ENCODE measurements around the gene SOAT1. TPM values are rescaled to one million over a fixed set of nuclear protein-coding genes. Genes with fewer than 3 reads are reported as not detected.

SOAT1 gene
- total and polyA plus RNA-seq, 2 of the 8 experiments (the other 6 are each of a cell fraction or from before 2014, with no cell fraction given): 2.7 to 4.7 TPM

DNA sequence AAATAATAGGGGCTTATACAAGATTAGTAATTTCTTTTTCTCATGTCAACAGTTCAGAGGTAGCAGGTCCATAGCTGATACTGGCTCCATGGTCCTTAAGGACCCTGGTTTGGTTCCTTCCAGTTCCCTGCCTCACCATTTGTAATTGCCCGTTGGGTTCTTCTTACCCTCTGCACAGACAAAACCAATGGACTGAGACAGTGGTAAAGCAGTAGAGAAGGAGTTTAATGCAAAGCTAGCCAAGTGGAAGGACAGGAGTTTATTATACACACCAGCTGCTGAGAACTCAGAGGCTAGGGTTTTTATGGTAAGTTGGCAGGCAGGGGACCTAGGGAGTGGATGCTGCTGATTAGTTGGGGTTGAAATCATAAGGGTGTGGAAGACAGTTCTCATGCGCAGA lies 36.3 kb downstream of the SOAT1 start:
- Histone ChIP-seq H3K27ac (ENCODE audit: low read depth, low read length) (no peak overlapping the region), H2BK120ac (replicated peaks; ENCODE audit: low read depth, low read length) (no peak overlapping the region), H3K36me3 (ENCODE audit: control insufficient read depth in 2 of 4, insufficient read depth in 4 of 4, low read length in 3 of 4) (no peaks in the 10 kb centered on the region), H3K4me2 (ENCODE audit: insufficient read depth in 1 of 2, low read depth in 2 of 2, low read length in 2 of 2) (no peak overlapping the region), H3K4ac (replicated peaks; ENCODE audit: insufficient read length, low read depth, low read length) (no peak overlapping the region), H3K9ac (replicated peaks in 1 of 4; ENCODE audit: extremely low read depth in 1 of 4, low read depth in 3 of 4, low read length in 3 of 4) (no peak overlapping the region), H4K8ac (ENCODE audit: extremely low read depth, insufficient read depth, low read length) (no peak overlapping the region), H3K4me1 (replicated peaks in 1 of 4; ENCODE audit: control insufficient read depth in 3 of 4, insufficient read depth in 4 of 4, low read length in 3 of 4) (no peaks in the 10 kb centered on the region), H3K4me3 (ENCODE audit: extremely low read depth in 1 of 4, insufficient read depth in 2 of 4, low read depth in 3 of 4, low read length in 4 of 4) (no peak overlapping the region), H2BK15ac (ENCODE audit: low read length) (no peak overlapping the region), H3K18ac (ENCODE audit: extremely low read depth, low read length) (no peak overlapping the region), H4K5ac (ENCODE audit: insufficient read length, low read depth, low read length) (no peak overlapping the region), H3K27me3 (replicated peaks in 1 of 4; ENCODE audit: control insufficient read depth in 3 of 4, extremely low read depth in 1 of 4, insufficient read depth in 3 of 4, low read length in 3 of 4) (no peaks in the 10 kb centered on the region), H2AFZ (ENCODE audit: low read length) (no peak overlapping the region), H4K91ac (replicated peaks; ENCODE audit: insufficient read length, low read length) (no peak overlapping the region), H2AK5ac (ENCODE audit: low read depth, low read length) (no peak overlapping the region), H2BK5ac (ENCODE audit: low read depth, low read length) (no peak overlapping the region), H4K20me1 (replicated peaks in 1 of 2; ENCODE audit: control insufficient read depth in 1 of 2, insufficient read depth in 2 of 2, low read length in 2 of 2) (no peaks in the 10 kb centered on the region), H2BK12ac (ENCODE audit: low read depth, low read length) (no peak overlapping the region), H3K79me1 (ENCODE audit: low read depth, low read length) (no peaks in the 10 kb centered on the region), H2BK20ac (ENCODE audit: low read length) (no peak overlapping the region), H3K23ac (ENCODE audit: insufficient read length) (no peak overlapping the region), H3K79me2 (ENCODE audit: control insufficient read depth in 1 of 2, insufficient read depth in 2 of 2, low read length in 2 of 2) (no peaks in the 10 kb centered on the region), H3K56ac (replicated peaks; ENCODE audit: insufficient read length, low read depth, low read length) (no peak overlapping the region), H3K9me3 (ENCODE audit: insufficient read depth in 2 of 2, low read depth in 1 of 2, low read length in 1 of 2) (no peaks in the 10 kb centered on the region), H3K14ac (ENCODE audit: insufficient read length) (no peak overlapping the region), H3K23me2 (ENCODE audit: low read depth, low read length) (no peaks in the 10 kb centered on the region)
- no peak for DNase-seq (ENCODE audit: low read depth in 1 of 2, low spot score in 2 of 2)
- no peak for TF ChIP-seq RXRA (IDR thresholded peaks at IDR 0.05; ENCODE audit: insufficient read depth, low read depth, low read length)
- TF ChIP-seq CBX5 (IDR thresholded peaks at IDR 0.05; ENCODE audit: low read depth, low read length): no peak
- TF ChIP-seq CTBP2 (IDR thresholded peaks at IDR 0.05; ENCODE audit: borderline replicate concordance, insufficient read depth, insufficient read length, low read length): no peak
- ChIA-PET CTCF (ENCODE audit: partially characterized antibody) (no interaction called here), POLR2A (ENCODE audit: partially characterized antibody) (no interaction called here)
- WGBS, 2 experiments (ENCODE audit: extremely low coverage in 1 of 2, insufficient coverage in 1 of 2, insufficient read length in 1 of 2, insufficient replicate concordance in 2 of 2, low coverage in 1 of 2, low lambda C conversion rate in 2 of 2, missing lambda C conversion rate in 1 of 2): 97% methylated on average over 2 of the region's 2 CpGs; no CpG with 5 or more reads in 1 of the 2 experiments
- FAIRE-seq: no peak
